Measurements from ENCODE around the gene IFIT3.

Gene IFIT3

DNA sequence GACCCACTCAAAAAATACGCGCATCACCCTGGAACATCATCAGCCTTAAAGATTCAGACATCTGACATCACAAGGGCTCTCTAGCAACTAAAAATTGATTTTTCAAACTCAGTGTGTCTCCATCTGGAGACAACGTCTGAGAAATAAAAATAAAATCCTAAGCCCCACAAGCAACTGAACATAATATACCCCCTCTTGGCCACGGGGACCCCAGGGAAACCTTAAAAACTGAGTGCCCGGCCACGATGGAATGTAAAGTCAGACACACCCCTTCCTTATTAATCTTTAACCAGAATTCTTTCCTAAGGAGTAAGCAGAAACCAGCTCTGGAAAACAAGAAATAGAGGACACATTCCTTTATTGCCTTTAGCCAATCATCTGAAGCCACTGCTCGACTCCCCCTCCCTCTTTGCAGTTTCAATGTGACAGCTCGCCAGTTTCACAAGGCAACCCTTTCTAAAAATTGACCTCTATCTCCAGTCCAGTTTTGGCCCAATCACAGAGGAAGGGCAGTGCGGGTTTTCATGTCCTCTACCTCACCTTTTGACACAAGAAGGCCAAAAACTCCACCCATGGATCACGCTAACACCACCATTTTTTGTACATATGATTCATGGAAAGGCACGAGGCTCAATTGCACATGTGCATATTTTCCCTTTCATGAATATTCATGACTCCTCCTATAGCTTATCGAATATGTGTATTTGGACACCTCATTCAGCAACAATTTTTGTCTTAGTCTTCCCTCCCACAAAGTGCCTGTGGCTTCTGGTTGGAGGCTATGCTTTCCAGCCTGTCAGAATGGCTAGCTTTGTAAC is 24.2 kb downstream of the IFIT3 start:
- Histone ChIP-seq H3K4me1 (ENCODE audit: low read length) (peaks cover 28% of the 10 kb centered on the region), H3K4me2 (ENCODE audit: low read length) (peak overlapping the region; percentile 77), H4K20me1 (ENCODE audit: insufficient read depth, low read length) (no peaks in the 10 kb centered on the region), H3K79me2 (ENCODE audit: low read length) (no peaks in the 10 kb centered on the region), H3K9ac (ENCODE audit: low read length) (no peak overlapping the region), H2AFZ (ENCODE audit: low read depth, low read length) (no peak overlapping the region), H3K9me3 (ENCODE audit: insufficient read depth, low read length) (no peaks in the 10 kb centered on the region), H3K36me3 (replicated peaks; ENCODE audit: low read depth, low read length) (no peaks in the 10 kb centered on the region), H3K4me3 (ENCODE audit: low read length) (peak overlapping the region; percentile 52; the same call in 1 of the 2 replicates), H3K27me3 (ENCODE audit: low read depth, low read length) (no peaks in the 10 kb centered on the region), H3K27ac (ENCODE audit: low read length) (peak overlapping the region; percentile 38; the same call in 1 of the 2 replicates)
- TF ChIP-seq EZH2phosphoT487 (IDR thresholded peaks at IDR 0.05; ENCODE audit: low read depth), result no peak
- TF ChIP-seq, protein P1, sequence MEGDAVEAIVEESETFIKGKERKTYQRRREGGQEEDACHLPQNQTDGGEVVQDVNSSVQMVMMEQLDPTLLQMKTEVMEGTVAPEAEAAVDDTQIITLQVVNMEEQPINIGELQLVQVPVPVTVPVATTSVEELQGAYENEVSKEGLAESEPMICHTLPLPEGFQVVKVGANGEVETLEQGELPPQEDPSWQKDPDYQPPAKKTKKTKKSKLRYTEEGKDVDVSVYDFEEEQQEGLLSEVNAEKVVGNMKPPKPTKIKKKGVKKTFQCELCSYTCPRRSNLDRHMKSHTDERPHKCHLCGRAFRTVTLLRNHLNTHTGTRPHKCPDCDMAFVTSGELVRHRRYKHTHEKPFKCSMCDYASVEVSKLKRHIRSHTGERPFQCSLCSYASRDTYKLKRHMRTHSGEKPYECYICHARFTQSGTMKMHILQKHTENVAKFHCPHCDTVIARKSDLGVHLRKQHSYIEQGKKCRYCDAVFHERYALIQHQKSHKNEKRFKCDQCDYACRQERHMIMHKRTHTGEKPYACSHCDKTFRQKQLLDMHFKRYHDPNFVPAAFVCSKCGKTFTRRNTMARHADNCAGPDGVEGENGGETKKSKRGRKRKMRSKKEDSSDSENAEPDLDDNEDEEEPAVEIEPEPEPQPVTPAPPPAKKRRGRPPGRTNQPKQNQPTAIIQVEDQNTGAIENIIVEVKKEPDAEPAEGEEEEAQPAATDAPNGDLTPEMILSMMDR (IDR thresholded peaks at IDR 0.05; ENCODE audit: low read depth, low read length), result no peak

DNA sequence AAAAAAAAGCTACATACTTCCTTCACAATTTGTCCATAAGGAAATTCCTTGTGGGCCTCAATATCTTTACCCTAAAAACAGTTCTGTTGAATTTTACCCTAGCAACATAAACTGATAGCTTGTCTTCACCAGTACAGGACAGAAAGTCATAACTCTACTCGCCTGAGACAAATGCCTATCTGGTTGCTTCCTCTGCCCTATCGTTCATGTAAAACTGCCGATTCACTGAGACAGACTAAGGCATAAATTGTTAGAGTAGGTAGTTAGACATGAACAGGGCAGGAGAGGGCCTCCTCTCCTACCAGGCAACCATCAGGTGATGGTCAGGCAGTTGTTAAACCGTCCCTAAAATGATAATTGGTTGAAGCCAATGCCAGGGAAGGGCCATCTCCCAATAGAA is 25.0 kb downstream of the IFIT3 start:
- H3K9me3 ChIP-seq (ENCODE audit: insufficient read depth, low read length), result no peaks in the 10 kb centered on the region
- no peak overlapping the region for H2AFZ ChIP-seq (ENCODE audit: low read depth, low read length)
- no peak overlapping the region for H3K4me2 ChIP-seq (ENCODE audit: low read length)
- no peak overlapping the region for H3K27ac ChIP-seq (ENCODE audit: low read length)
- H3K79me2 ChIP-seq (ENCODE audit: low read length), result no peaks in the 10 kb centered on the region
- H3K9ac ChIP-seq (ENCODE audit: low read length), result no peak overlapping the region
- TF ChIP-seq, protein P1 (IDR thresholded peaks at IDR 0.05; ENCODE audit: low read depth, low read length), result no peak
- no peak for TF ChIP-seq EZH2phosphoT487 (IDR thresholded peaks at IDR 0.05; ENCODE audit: low read depth)
- H4K20me1 ChIP-seq (ENCODE audit: insufficient read depth, low read length), result no peaks in the 10 kb centered on the region
- H3K4me3 ChIP-seq (ENCODE audit: low read length), result no peak overlapping the region
- H3K4me1 ChIP-seq (ENCODE audit: low read length), result peaks cover 28% of the 10 kb centered on the region
- H3K27me3 ChIP-seq (ENCODE audit: low read depth, low read length), result no peaks in the 10 kb centered on the region
- H3K36me3 ChIP-seq (replicated peaks; ENCODE audit: low read depth, low read length), result no peaks in the 10 kb centered on the region

DNA sequence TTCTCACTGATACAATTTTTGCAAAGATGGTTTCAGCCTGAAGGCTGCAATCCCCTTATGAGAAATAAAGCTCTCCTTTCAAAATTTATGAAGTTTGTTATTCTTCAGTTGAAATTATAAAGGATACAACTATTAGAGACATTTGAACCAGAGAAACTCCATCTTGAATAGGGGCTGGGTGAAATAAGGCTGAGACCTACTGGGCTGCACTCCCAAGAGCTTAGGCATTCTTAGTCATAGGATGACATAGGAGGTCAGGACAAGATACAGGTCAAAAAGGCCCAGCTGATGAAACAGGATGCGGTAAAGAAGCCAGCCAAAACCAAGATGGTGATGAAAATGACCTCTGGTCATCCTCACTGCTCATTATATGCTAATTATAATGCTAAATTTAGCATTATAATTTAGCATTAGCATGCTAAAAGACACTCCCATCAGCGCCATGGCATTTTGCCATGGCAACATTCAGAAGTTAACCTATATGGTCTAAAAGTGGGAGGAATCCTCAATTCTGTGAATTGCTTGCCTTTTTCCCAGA is 27.7 kb downstream of the IFIT3 start:
- Histone ChIP-seq H3K36me3 (replicated peaks; ENCODE audit: low read depth, low read length) (no peaks in the 10 kb centered on the region), H3K4me1 (ENCODE audit: low read length) (peaks cover 20% of the 10 kb centered on the region), H3K9me3 (ENCODE audit: insufficient read depth, low read length) (no peaks in the 10 kb centered on the region), H4K20me1 (ENCODE audit: insufficient read depth, low read length) (no peaks in the 10 kb centered on the region), H2AFZ (ENCODE audit: low read depth, low read length) (no peak overlapping the region), H3K4me3 (ENCODE audit: low read length) (no peak overlapping the region), H3K27ac (ENCODE audit: low read length) (no peak overlapping the region), H3K79me2 (ENCODE audit: low read length) (no peaks in the 10 kb centered on the region), H3K4me2 (ENCODE audit: low read length) (no peak overlapping the region), H3K27me3 (ENCODE audit: low read depth, low read length) (no peaks in the 10 kb centered on the region), H3K9ac (ENCODE audit: low read length) (no peak overlapping the region)
- no peak for TF ChIP-seq EZH2phosphoT487 (IDR thresholded peaks at IDR 0.05; ENCODE audit: low read depth)
- TF ChIP-seq, protein P1 (IDR thresholded peaks at IDR 0.05; ENCODE audit: low read depth, low read length), result no peak

DNA sequence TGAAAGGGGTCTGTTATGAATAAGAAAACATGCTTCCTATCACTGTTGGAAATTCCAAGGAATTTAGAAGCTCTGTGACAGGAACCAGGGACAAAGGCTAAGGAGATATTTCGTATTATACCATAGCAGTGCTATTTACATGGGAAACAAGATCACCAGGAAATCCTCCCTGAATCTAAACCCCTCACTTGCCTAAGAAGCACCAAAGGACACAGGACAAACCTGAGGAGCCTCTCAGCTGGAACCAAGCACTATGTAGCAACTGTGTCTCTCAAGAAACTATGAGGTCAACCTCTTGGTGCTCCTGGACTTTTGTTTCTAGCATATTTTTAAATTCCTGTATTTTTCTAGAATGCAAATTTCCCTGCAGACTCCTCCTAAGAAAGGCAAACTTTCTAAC is 29.3 kb downstream of the IFIT3 start:
- H3K4me2 ChIP-seq (ENCODE audit: low read length), result no peak overlapping the region
- no peaks in the 10 kb centered on the region for H3K36me3 ChIP-seq (replicated peaks; ENCODE audit: low read depth, low read length)
- TF ChIP-seq EZH2phosphoT487 (IDR thresholded peaks at IDR 0.05; ENCODE audit: low read depth), result no peak
- TF ChIP-seq, protein P1 (IDR thresholded peaks at IDR 0.05; ENCODE audit: low read depth, low read length), result no peak
- H3K79me2 ChIP-seq (ENCODE audit: low read length), result no peaks in the 10 kb centered on the region
- H2AFZ ChIP-seq (ENCODE audit: low read depth, low read length), result no peak overlapping the region
- H3K27ac ChIP-seq (ENCODE audit: low read length), result no peak overlapping the region
- H4K20me1 ChIP-seq (ENCODE audit: insufficient read depth, low read length), result no peaks in the 10 kb centered on the region
- no peak overlapping the region for H3K9ac ChIP-seq (ENCODE audit: low read length)
- H3K4me1 ChIP-seq (ENCODE audit: low read length), result peaks cover 3% of the 10 kb centered on the region
- no peak overlapping the region for H3K4me3 ChIP-seq (ENCODE audit: low read length)
- no peaks in the 10 kb centered on the region for H3K27me3 ChIP-seq (ENCODE audit: low read depth, low read length)
- H3K9me3 ChIP-seq (ENCODE audit: insufficient read depth, low read length), result no peaks in the 10 kb centered on the region
